ENCODE data around the gene TATDN3. TPM values are rescaled to one million over a fixed set of nuclear protein-coding genes. Genes with fewer than 3 reads are reported as not detected.
A peak's percentile ranks its signal among the peaks of the same experiment; 100 is the strongest.
"Not testable (repeated sequence)": the region's sequence is repeated elsewhere in the genome, so short reads cannot be mapped to it uniquely, and the experiment has no call there.

The TATDN3 gene
- total and polyA plus RNA-seq, 8 donors, result 10.4 to 19.9 (median 15.3) TPM

- intact Hi-C loops (cut with DNase I), result no loop called here
- DNase-seq, result peak; percentile 28 to 82 (median 38)
- H3K27me3 ChIP-seq, result no peaks in the 10 kb centered on the region
- peaks cover 11 to 49% of the 10 kb centered on the region in 2 donors for H3K4me1 ChIP-seq
- peak; percentile 48 for ATAC-seq
- TF ChIP-seq CTCF (IDR thresholded peaks at IDR 0.05), result no peak
- H3K27ac ChIP-seq, result peak overlapping the region; percentile 84 to 96
- H3K36me3 ChIP-seq, result no peaks in the 10 kb centered on the region
- H3K9me3 ChIP-seq, result no peaks in the 10 kb centered on the region
- peak overlapping the region; percentile 92 to 96 for H3K4me3 ChIP-seq
Measured at GRCh38 chr1:212858461-212859265, 67.0 kb downstream of the TATDN3 start.

- TF ChIP-seq CTCF (IDR thresholded peaks at IDR 0.05), result no peak
Measured at GRCh38 chr1:212860713-212861581, 69.3 kb downstream of the TATDN3 start.

GRCh38 chr1:212862111-212862690 lies 70.5 kb downstream of the TATDN3 start:
- ATAC-seq, result no peak
- no peaks in the 10 kb centered on the region for H3K27me3 ChIP-seq
- DNase-seq, result no peak
- peaks cover 11 to 44% of the 10 kb centered on the region in 2 donors for H3K4me1 ChIP-seq
- peaks cover 0 to 18% of the 10 kb centered on the region in 2 donors for H3K36me3 ChIP-seq
- H3K27ac ChIP-seq, result peak overlapping the region in 1 of 2 donors; percentile 43
- TF ChIP-seq CTCF (IDR thresholded peaks at IDR 0.05), result no peak
- no peaks in the 10 kb centered on the region for H3K9me3 ChIP-seq
- no peak overlapping the region for H3K4me3 ChIP-seq
- intact Hi-C loops (cut with DNase I), result no loop called here

More at GRCh38 chr1:212860713-212861581, 69.3 kb downstream of the TATDN3 start:
- Histone ChIP-seq H3K9me3 (no peaks in the 10 kb centered on the region), H3K4me1 (peaks cover 11 to 49% of the 10 kb centered on the region in 2 donors), H3K4me3 (no peak overlapping the region), H3K27ac (peak overlapping the region in 1 of 2 donors; percentile 43), H3K36me3 (peaks cover 0 to 13% of the 10 kb centered on the region in 2 donors), H3K27me3 (no peaks in the 10 kb centered on the region)
- no peak for DNase-seq
- no peak for ATAC-seq
- intact Hi-C loops (cut with DNase I), result no loop called here

GRCh38 chr1:212863345-212863744 lies 71.7 kb downstream of the TATDN3 start:
- H3K27me3 ChIP-seq; H3K9me3 ChIP-seq; H3K4me3 ChIP-seq; H3K27ac ChIP-seq; intact Hi-C loops (cut with DNase I); DNase-seq; ATAC-seq: not testable (repeated sequence)
- Histone ChIP-seq H3K4me1 (peaks cover 11 to 40% of the 10 kb centered on the region in 2 donors), H3K36me3 (peaks cover 0 to 24% of the 10 kb centered on the region in 2 donors)

- Histone ChIP-seq H3K27me3 (no peaks in the 10 kb centered on the region), H3K27ac (no peak overlapping the region), H3K4me1 (peaks cover 11 to 33% of the 10 kb centered on the region in 2 donors), H3K36me3 (peaks cover 0 to 32% of the 10 kb centered on the region in 2 donors), H3K9me3 (no peaks in the 10 kb centered on the region), H3K4me3 (no peak overlapping the region)
- intact Hi-C loops (cut with DNase I), result no loop called here
- no peak for TF ChIP-seq CTCF (IDR thresholded peaks at IDR 0.05)
- DNase-seq (no peak), ATAC-seq (peak; percentile 53)
Measured at GRCh38 chr1:212864201-212864600, 72.5 kb downstream of the TATDN3 start.

Other genes with a start within 250 kb of the TATDN3 start
- gene ATF3, start 183.1 kb upstream of the TATDN3 start, total RNA-seq, result 10 to 100 TPM; 14.0 to 57.7 TPM
- gene ATF3, start 183.1 kb upstream of the TATDN3 start, polyA plus RNA-seq (ENCODE audit: insufficient read length in 6 of 6), result 10 to 100 TPM in 5 of 6 donors, 1 to 10 TPM in 1; 5.6 to 81.8 (median 25.1) TPM
- 1 to 10 TPM; 6.4 to 9.0 TPM for gene BATF3, start 92.1 kb upstream of the TATDN3 start, total RNA-seq
- 1 to 10 TPM; 1.3 to 3.6 (median 1.9) TPM for gene BATF3, start 92.1 kb upstream of the TATDN3 start, polyA plus RNA-seq (ENCODE audit: insufficient read length in 6 of 6)
- gene NSL1, start 117 bp upstream of the TATDN3 start, total RNA-seq, result 10 to 100 TPM; 31.1 to 33.5 TPM
- 10 to 100 TPM; 34.8 to 43.7 (median 42.1) TPM for gene NSL1, start 117 bp upstream of the TATDN3 start, polyA plus RNA-seq (ENCODE audit: insufficient read length in 6 of 6)
- not detected for gene SPATA45, start 55.8 kb downstream of the TATDN3 start, total RNA-seq
- gene SPATA45, start 55.8 kb downstream of the TATDN3 start, polyA plus RNA-seq (ENCODE audit: insufficient read length in 6 of 6), result under 1 TPM; 0.34 to 0.89 (median 0.50) TPM
- gene FLVCR1, start 66.4 kb downstream of the TATDN3 start, total RNA-seq, result 10 to 100 TPM in 1 of 2 donors, 1 to 10 TPM in 1; 6.1 to 13.0 TPM
- gene FLVCR1, start 66.4 kb downstream of the TATDN3 start, polyA plus RNA-seq (ENCODE audit: insufficient read length in 6 of 6), result 10 to 100 TPM; 18.0 to 29.4 (median 23.1) TPM
- gene VASH2, start 158.6 kb downstream of the TATDN3 start, total RNA-seq, result 1 to 10 TPM; 2.4 to 7.7 TPM
- 10 to 100 TPM; 28.3 to 38.6 (median 31.6) TPM for gene VASH2, start 158.6 kb downstream of the TATDN3 start, polyA plus RNA-seq (ENCODE audit: insufficient read length in 6 of 6)
- gene ANGEL2, start 224.0 kb downstream of the TATDN3 start, total RNA-seq, result 10 to 100 TPM; 24.0 to 35.2 TPM
- 10 to 100 TPM; 41.8 to 56.9 (median 47.1) TPM for gene ANGEL2, start 224.0 kb downstream of the TATDN3 start, polyA plus RNA-seq (ENCODE audit: insufficient read length in 6 of 6)

Data from left lung (tissue), 10 donors.